ENCODE results near the gene NPLOC4.

DNA sequence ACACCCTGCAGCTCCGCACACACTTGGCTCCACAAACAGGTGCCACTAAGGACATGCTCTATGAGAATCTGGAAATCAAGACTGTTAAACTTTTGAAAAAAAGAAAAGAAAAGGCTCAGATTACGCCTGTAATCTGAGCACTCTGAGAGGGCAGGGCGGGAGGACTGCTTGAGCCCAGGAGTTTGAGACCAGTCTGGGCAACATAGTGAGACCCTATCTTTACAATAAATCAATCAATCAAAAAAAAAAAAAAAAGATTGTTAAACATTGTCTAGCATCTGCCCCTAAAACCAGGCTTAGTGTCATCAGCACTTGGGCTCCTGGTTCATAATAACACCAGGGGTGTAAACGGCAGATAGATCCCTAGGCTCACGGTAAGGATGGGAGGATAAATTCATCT, 47.3 kb downstream of the NPLOC4 start:
- no peak for TF ChIP-seq MAZ (IDR thresholded peaks at IDR 0.05; ENCODE audit: borderline replicate concordance, low read depth, low read length)
- TF ChIP-seq MAZ (CRISPR knock-in tag; IDR thresholded peaks at IDR 0.05; ENCODE audit: low read depth): no peak
- TF ChIP-seq CAMTA2 (CRISPR knock-in tag; IDR thresholded peaks at IDR 0.05; ENCODE audit: borderline replicate concordance): no peak
- no peak for TF ChIP-seq POLR2AphosphoS2 (IDR thresholded peaks at IDR 0.05; ENCODE audit: low read depth, low read length)
- TF ChIP-seq ARID3A (IDR thresholded peaks at IDR 0.05; ENCODE audit: low read depth, low read length): no peak
- TF ChIP-seq KDM1A (CRISPR knock-in tag; IDR thresholded peaks at IDR 0.05): no peak
- no peak for TF ChIP-seq ZNF777 (CRISPR knock-in tag; IDR thresholded peaks at IDR 0.05)

Measured in HepG2 (cell line).